ENCODE measurements around the gene WNT5B.

The WNT5B gene

GRCh38 chr12:1614360-1614759 is 14.7 kb upstream of the WNT5B start:
- Histone ChIP-seq H3K4me1 (ENCODE audit: control insufficient read depth, insufficient read depth, low read length) (peaks cover 6% of the 10 kb centered on the region; the same call in 1 of the 2 replicates), H3K4me3 (ENCODE audit: low read depth, low read length) (no peak overlapping the region), H3K27me3 (ENCODE audit: control insufficient read depth, insufficient read depth, low read length) (peaks cover 4% of the 10 kb centered on the region; the same call in 1 of the 2 replicates), H3K9me3 (ENCODE audit: control insufficient read depth, insufficient read depth, low read depth, low read length) (no peaks in the 10 kb centered on the region), H3K36me3 (ENCODE audit: control insufficient read depth, insufficient read depth, low read length) (no peaks in the 10 kb centered on the region), H3K27ac (ENCODE audit: low read depth, low read length) (no peak overlapping the region), H3K9ac (ENCODE audit: low read length) (no peak overlapping the region)

- Histone ChIP-seq H3K36me3 (ENCODE audit: control insufficient read depth, insufficient read depth, low read length) (no peaks in the 10 kb centered on the region), H3K9ac (ENCODE audit: low read length) (no peak overlapping the region), H3K27ac (ENCODE audit: low read depth, low read length) (no peak overlapping the region), H3K9me3 (ENCODE audit: control insufficient read depth, insufficient read depth, low read depth, low read length) (no peaks in the 10 kb centered on the region), H3K4me1 (ENCODE audit: control insufficient read depth, insufficient read depth, low read length) (peaks cover 6% of the 10 kb centered on the region; the same call in 1 of the 2 replicates), H3K4me3 (ENCODE audit: low read depth, low read length) (no peak overlapping the region), H3K27me3 (ENCODE audit: control insufficient read depth, insufficient read depth, low read length) (peaks cover 4% of the 10 kb centered on the region; the same call in 1 of the 2 replicates)
Measured at GRCh38 chr12:1616233-1617066, 12.6 kb upstream of the WNT5B start.

- Histone ChIP-seq H3K4me1 (ENCODE audit: control insufficient read depth, insufficient read depth, low read length) (peaks cover 6% of the 10 kb centered on the region; the same call in 1 of the 2 replicates), H3K9ac (ENCODE audit: low read length) (no peak overlapping the region), H3K4me3 (ENCODE audit: low read depth, low read length) (no peak overlapping the region), H3K27me3 (ENCODE audit: control insufficient read depth, insufficient read depth, low read length) (peaks cover 4% of the 10 kb centered on the region; the same call in 1 of the 2 replicates), H3K27ac (ENCODE audit: low read depth, low read length) (no peak overlapping the region), H3K36me3 (ENCODE audit: control insufficient read depth, insufficient read depth, low read length) (no peaks in the 10 kb centered on the region), H3K9me3 (ENCODE audit: control insufficient read depth, insufficient read depth, low read depth, low read length) (no peaks in the 10 kb centered on the region)
Measured at GRCh38 chr12:1618489-1618888, 10.5 kb upstream of the WNT5B start.

- peaks cover 6% of the 10 kb centered on the region; the same call in 1 of the 2 replicates for H3K4me1 ChIP-seq (ENCODE audit: control insufficient read depth, insufficient read depth, low read length)
- peaks cover 4% of the 10 kb centered on the region; the same call in 1 of the 2 replicates for H3K27me3 ChIP-seq (ENCODE audit: control insufficient read depth, insufficient read depth, low read length)
- no peak overlapping the region for H3K9ac ChIP-seq (ENCODE audit: low read length)
- no peaks in the 10 kb centered on the region for H3K36me3 ChIP-seq (ENCODE audit: control insufficient read depth, insufficient read depth, low read length)
- no peak overlapping the region for H3K4me3 ChIP-seq (ENCODE audit: low read depth, low read length)
- H3K27ac ChIP-seq (ENCODE audit: low read depth, low read length), result no peak overlapping the region
- H3K9me3 ChIP-seq (ENCODE audit: control insufficient read depth, insufficient read depth, low read depth, low read length), result no peaks in the 10 kb centered on the region
Measured at GRCh38 chr12:1619159-1619558, 9.9 kb upstream of the WNT5B start.

GRCh38 chr12:1619587-1619986 is 9.4 kb upstream of the WNT5B start:
- H3K4me1 ChIP-seq (ENCODE audit: control insufficient read depth, insufficient read depth, low read length), result peaks cover 7% of the 10 kb centered on the region; the same call in 1 of the 2 replicates

GRCh38 chr12:1620092-1620491 is 8.9 kb upstream of the WNT5B start:
- Histone ChIP-seq H3K4me3 (ENCODE audit: low read depth, low read length) (no peak overlapping the region), H3K4me1 (ENCODE audit: control insufficient read depth, insufficient read depth, low read length) (peaks cover 12% of the 10 kb centered on the region), H3K27me3 (ENCODE audit: control insufficient read depth, insufficient read depth, low read length) (peaks cover 4% of the 10 kb centered on the region; the same call in 1 of the 2 replicates), H3K36me3 (ENCODE audit: control insufficient read depth, insufficient read depth, low read length) (no peaks in the 10 kb centered on the region), H3K9ac (ENCODE audit: low read length) (no peak overlapping the region), H3K9me3 (ENCODE audit: control insufficient read depth, insufficient read depth, low read depth, low read length) (no peaks in the 10 kb centered on the region), H3K27ac (ENCODE audit: low read depth, low read length) (no peak overlapping the region)

More at GRCh38 chr12:1619587-1619986, 9.4 kb upstream of the WNT5B start:
- H3K9me3 ChIP-seq (ENCODE audit: control insufficient read depth, insufficient read depth, low read depth, low read length), result no peaks in the 10 kb centered on the region
- H3K36me3 ChIP-seq (ENCODE audit: control insufficient read depth, insufficient read depth, low read length), result no peaks in the 10 kb centered on the region
- H3K4me3 ChIP-seq (ENCODE audit: low read depth, low read length), result no peak overlapping the region
- H3K9ac ChIP-seq (ENCODE audit: low read length), result no peak overlapping the region
- no peak overlapping the region for H3K27ac ChIP-seq (ENCODE audit: low read depth, low read length)
- peaks cover 4% of the 10 kb centered on the region; the same call in 1 of the 2 replicates for H3K27me3 ChIP-seq (ENCODE audit: control insufficient read depth, insufficient read depth, low read length)

GRCh38 chr12:1622406-1622805 is 6.6 kb upstream of the WNT5B start:
- Histone ChIP-seq H3K27ac (ENCODE audit: low read depth, low read length) (no peak overlapping the region), H3K36me3 (ENCODE audit: control insufficient read depth, insufficient read depth, low read length) (no peaks in the 10 kb centered on the region), H3K9me3 (ENCODE audit: control insufficient read depth, insufficient read depth, low read depth, low read length) (no peaks in the 10 kb centered on the region), H3K4me3 (ENCODE audit: low read depth, low read length) (no peak overlapping the region), H3K27me3 (ENCODE audit: control insufficient read depth, insufficient read depth, low read length) (peaks cover 5% of the 10 kb centered on the region; the same call in 1 of the 2 replicates), H3K9ac (ENCODE audit: low read length) (no peak overlapping the region), H3K4me1 (ENCODE audit: control insufficient read depth, insufficient read depth, low read length) (peaks cover 22% of the 10 kb centered on the region)

- Histone ChIP-seq H3K9me3 (ENCODE audit: control insufficient read depth, insufficient read depth, low read depth, low read length) (no peaks in the 10 kb centered on the region), H3K9ac (ENCODE audit: low read length) (peak overlapping the region; percentile 71), H3K27me3 (ENCODE audit: control insufficient read depth, insufficient read depth, low read length) (peaks cover 62% of the 10 kb centered on the region), H3K36me3 (ENCODE audit: control insufficient read depth, insufficient read depth, low read length) (no peaks in the 10 kb centered on the region), H3K27ac (ENCODE audit: low read depth, low read length) (no peak overlapping the region; the same call in 1 of the 2 replicates), H3K4me1 (ENCODE audit: control insufficient read depth, insufficient read depth, low read length) (peaks cover 70% of the 10 kb centered on the region), H3K4me3 (ENCODE audit: low read depth, low read length) (peak overlapping the region; percentile 65)
Measured at GRCh38 chr12:1629338-1630132, 504 bp downstream of the WNT5B start.

GRCh38 chr12:1630133-1630826 is 1.2 kb downstream of the WNT5B start:
- Histone ChIP-seq H3K36me3 (ENCODE audit: control insufficient read depth, insufficient read depth, low read length) (no peaks in the 10 kb centered on the region), H3K4me1 (ENCODE audit: control insufficient read depth, insufficient read depth, low read length) (peaks cover 68% of the 10 kb centered on the region), H3K9ac (ENCODE audit: low read length) (peak overlapping the region; percentile 51), H3K9me3 (ENCODE audit: control insufficient read depth, insufficient read depth, low read depth, low read length) (no peaks in the 10 kb centered on the region), H3K4me3 (ENCODE audit: low read depth, low read length) (peak overlapping the region; percentile 65), H3K27ac (ENCODE audit: low read depth, low read length) (no peak overlapping the region), H3K27me3 (ENCODE audit: control insufficient read depth, insufficient read depth, low read length) (peaks cover 62% of the 10 kb centered on the region)

- Histone ChIP-seq H3K27me3 (ENCODE audit: control insufficient read depth, insufficient read depth, low read length) (peaks cover 62% of the 10 kb centered on the region), H3K36me3 (ENCODE audit: control insufficient read depth, insufficient read depth, low read length) (no peaks in the 10 kb centered on the region), H3K4me1 (ENCODE audit: control insufficient read depth, insufficient read depth, low read length) (peaks cover 63% of the 10 kb centered on the region), H3K27ac (ENCODE audit: low read depth, low read length) (no peak overlapping the region), H3K9ac (ENCODE audit: low read length) (peak overlapping the region; percentile 51), H3K4me3 (ENCODE audit: low read depth, low read length) (peak overlapping the region; percentile 65), H3K9me3 (ENCODE audit: control insufficient read depth, insufficient read depth, low read depth, low read length) (no peaks in the 10 kb centered on the region)
Measured at GRCh38 chr12:1630827-1631591, 2.0 kb downstream of the WNT5B start.

Data from HUES6 (cell line).